ENCODE data around the gene DSP. TPM values are rescaled to one million over a fixed set of nuclear protein-coding genes. Genes with fewer than 3 reads are reported as not detected.

Gene DSP
- total and polyA plus RNA-seq, 2 experiments from 2014 or later: 16.8 to 43.7 TPM

- no peak for TF ChIP-seq ZNF462 (CRISPR knock-in tag; IDR thresholded peaks at IDR 0.05)
Measured at GRCh38 chr6:7632501-7633290, 91.2 kb downstream of the DSP start (continued).

- no peak overlapping the region for H2AFZ ChIP-seq
- Mint-ChIP-seq H3K27me3 (ENCODE audit: insufficient read depth, low read depth, poor library complexity) (peaks cover 2% of the 10 kb centered on the region), H3K4me3 (no peak overlapping the region), H3K27ac (no peak overlapping the region), H3K36me3 (ENCODE audit: low read depth) (no peaks in the 10 kb centered on the region), H3K9me3 (no peaks in the 10 kb centered on the region), H3K4me1 (no peaks in the 10 kb centered on the region; the same call in 2 of the 3 replicates)
- no peaks in the 10 kb centered on the region for H3K9me2 ChIP-seq (ENCODE audit: insufficient read depth)
- H3K4me1 ChIP-seq (ENCODE audit: insufficient read depth): no peaks in the 10 kb centered on the region
- no peak for DNase-seq (ENCODE audit: low spot score)
- no peaks in the 10 kb centered on the region for H3F3A ChIP-seq (replicated peaks; ENCODE audit: low read depth)
- H3K4me3 ChIP-seq: no peak overlapping the region
- ATAC-seq: no peak
- no peak overlapping the region for H3K4me2 ChIP-seq
- H3K79me2 ChIP-seq (replicated peaks; ENCODE audit: insufficient read depth): no peaks in the 10 kb centered on the region
- no peaks in the 10 kb centered on the region for H3K36me3 ChIP-seq (ENCODE audit: insufficient read depth)
- H4K20me1 ChIP-seq (replicated peaks; ENCODE audit: insufficient read depth): no peaks in the 10 kb centered on the region
- no peak overlapping the region for H3K27ac ChIP-seq (ENCODE audit: low read depth)
- H3K27me3 ChIP-seq (ENCODE audit: insufficient read depth): no peaks in the 10 kb centered on the region
- TF ChIP-seq STAT1 (IDR thresholded peaks at IDR 0.05; ENCODE audit: unreplicated experiment) (no peak), ZNF462 (CRISPR knock-in tag; IDR thresholded peaks at IDR 0.05) (no peak), CREB1 (CRISPR knock-in tag; IDR thresholded peaks at IDR 0.05; ENCODE audit: low read depth) (no peak), JUNB (IDR thresholded peaks at IDR 0.05; ENCODE audit: unreplicated experiment) (no peak)
Measured at GRCh38 chr6:7633361-7633760, 91.9 kb downstream of the DSP start.

All from GM23338 (cell line).